Hindlimb muscle (tissue), 1 donor: Measurements from ENCODE around the gene KCNN1. TPM values are rescaled to one million over a fixed set of nuclear protein-coding genes. Genes with fewer than 3 reads are reported as not detected.
A peak's percentile ranks its signal among the peaks of the same experiment; 100 is the strongest.

Experiments used
- DNase-seq: peaks from one replicate; pipeline ENCODE4 v3.0.0-alpha.2; 2013
- polyA plus RNA-seq: library from polyadenylated mRNA; unstranded; fragments of 120-200 nt; gene quantifications from one replicate; pipeline ENCODE4 v1.2.1, GENCODE V29; 2013; ENCODE audit not compliant: insufficient read length

Gene KCNN1
- polyA plus RNA-seq, 1 donor, result 0.63 TPM

DNA sequence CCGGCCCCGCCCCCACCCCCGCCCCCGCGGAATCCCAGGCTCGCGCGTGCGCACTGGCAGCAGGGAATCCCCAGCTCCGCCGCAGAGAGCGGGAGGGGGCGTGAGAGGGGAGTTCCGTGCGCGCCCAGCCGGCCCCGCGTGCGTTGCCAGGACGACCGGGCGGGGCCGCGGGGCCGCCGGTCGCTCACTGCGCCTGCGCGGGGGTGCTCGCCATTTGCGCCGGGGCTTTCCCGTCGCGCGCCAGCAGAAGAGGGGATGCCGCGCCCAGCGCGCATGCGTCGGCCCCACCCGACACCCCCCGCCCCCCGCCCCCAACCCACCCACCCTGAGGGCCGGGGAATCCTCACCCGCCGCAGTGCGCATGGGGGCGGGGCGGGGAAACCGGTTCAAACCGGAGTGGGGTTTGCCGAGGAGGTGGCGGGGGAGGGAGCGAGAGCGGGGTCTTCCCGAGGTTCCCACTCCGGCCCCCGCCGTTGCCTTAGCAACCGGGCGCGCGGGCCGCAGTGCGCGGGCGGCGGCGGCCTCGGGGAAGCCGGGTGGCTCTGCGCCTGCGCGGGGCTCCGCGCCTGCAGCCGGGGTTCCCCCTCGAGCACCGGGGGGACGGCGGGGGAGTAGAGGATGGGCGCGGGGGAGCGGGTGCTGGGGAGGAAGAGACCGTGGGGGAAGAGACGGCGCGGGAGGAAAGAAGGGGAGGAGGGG, 18.9 kb upstream of the KCNN1 start:
- DNase-seq, result peak; percentile 98

DNA sequence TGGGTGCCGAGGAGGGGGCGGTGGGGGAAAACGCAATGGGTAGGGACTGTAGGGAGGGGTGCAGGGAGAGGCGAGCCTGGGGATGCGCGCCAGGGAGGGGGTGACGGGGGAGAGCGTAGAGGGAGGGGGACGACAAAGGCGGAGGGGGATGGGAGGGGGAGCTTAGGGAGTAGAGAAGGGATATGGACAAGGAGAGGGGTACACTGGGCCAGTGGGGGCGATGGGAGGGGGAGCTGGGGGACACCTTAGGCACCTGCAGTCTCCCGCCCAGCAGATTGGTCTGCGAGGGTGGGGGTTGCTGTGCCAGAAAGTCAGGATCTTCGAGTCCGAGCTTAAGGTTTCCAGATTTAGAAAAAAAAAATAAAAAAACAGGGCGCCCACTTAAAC, 18.4 kb upstream of the KCNN1 start:
- DNase-seq, result no peak

DNA sequence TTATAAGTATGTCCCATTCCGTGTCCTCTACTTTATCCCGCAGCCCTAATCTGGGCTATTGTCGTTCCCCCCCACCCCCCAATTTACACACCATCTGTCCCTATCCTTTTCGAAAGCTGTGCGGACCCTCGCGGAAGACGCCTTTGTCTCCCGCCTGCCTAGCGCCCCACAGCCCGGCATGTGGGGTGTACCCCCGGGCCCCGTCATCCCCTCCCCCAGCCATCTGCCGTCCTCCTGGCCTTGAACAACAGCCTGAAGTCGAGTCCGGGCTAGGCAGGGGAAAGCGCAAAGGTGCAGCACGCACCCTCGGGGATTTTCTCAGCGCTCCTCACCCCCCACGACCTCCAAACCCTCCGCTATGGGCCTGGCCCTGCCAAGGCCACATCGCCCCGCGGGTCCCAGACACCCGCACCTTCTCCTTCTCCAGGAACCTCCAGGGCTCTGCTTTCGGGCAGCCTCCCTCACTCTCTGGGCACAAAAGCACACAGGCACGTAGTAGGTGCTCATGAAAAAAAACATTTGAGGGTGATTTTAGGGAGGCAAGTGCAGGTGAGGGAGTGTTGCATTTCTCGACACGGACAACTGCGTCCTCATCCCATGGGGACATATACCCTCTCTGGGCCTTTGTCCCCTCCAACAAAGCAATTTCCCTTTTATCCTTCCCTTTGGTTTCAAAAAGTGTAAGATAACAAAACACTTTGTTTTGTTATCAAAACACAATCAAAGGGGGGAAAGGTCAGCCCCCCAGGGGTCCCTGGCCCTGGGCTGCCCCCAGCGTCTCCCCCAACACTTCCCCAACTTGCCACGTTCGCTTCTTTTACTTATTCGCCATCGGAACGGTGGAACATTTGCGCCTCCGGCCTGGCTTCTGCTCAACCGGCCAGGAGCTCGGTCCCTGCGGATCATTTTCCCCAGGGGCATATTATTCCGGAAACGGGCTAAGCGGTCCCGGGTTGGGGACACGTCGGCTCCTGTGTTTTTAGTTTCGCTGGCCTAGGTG, 17.7 kb upstream of the KCNN1 start:
- DNase-seq, result no peak

DNA sequence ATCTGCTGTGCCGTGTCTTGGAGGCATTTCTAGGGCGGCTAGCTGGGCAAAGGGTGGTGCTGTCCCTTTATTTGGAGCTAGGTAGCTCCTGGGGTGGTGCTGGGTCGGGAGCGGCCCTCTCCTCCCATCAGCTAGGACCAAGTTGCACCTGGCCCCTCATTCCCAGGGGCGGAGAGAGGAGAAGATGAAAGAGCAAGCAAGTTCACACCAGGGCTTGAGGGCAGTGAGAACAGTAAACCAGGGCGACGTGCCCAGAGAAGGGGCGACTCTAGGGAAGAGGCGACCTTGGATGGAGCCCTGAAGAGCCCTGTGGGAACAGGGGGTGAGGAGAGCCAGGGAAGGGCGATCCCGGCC, 17.0 kb upstream of the KCNN1 start:
- DNase-seq, result no peak

DNA sequence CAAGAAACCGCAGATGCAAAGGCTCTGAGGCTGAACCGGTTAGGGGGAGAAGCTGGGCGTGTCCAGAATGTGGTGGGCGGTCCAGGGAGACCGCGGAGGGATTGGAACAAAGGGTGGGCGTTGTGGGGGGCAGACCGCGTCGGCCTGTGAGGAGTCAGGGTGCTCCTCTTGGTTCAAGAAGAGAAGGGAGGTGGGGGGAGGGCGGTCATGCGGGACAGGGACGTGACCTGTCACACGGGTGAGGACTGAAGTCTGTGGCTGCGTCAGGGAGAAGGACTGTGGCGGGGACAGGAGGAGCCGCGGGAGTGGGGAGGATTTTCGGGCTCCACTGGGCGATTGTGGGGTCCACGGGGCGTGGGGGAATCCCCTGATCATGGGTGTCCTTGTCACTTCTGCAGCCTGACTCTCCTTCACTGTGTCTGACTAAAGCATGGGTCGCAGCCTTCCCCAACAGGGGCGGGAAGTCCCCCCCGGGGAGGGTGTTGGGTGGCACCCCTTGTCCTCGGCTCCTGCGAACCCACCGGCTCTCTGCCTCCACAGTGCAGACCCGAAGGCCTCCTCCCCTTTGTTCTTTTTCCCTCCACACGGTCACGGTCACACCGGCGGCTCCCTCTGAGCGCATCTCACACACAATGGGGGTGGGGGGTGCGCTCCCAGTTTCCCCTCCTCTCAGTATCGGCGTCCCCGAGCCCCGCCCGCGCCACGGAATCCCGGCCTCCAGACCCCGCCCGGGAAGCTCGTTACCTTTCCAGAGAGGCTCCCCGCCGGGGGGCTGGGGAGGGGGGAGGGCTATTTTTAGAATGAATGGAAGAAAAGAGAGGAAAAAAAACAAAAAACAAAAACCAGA, 16.4 kb upstream of the KCNN1 start:
- no peak for DNase-seq

DNA sequence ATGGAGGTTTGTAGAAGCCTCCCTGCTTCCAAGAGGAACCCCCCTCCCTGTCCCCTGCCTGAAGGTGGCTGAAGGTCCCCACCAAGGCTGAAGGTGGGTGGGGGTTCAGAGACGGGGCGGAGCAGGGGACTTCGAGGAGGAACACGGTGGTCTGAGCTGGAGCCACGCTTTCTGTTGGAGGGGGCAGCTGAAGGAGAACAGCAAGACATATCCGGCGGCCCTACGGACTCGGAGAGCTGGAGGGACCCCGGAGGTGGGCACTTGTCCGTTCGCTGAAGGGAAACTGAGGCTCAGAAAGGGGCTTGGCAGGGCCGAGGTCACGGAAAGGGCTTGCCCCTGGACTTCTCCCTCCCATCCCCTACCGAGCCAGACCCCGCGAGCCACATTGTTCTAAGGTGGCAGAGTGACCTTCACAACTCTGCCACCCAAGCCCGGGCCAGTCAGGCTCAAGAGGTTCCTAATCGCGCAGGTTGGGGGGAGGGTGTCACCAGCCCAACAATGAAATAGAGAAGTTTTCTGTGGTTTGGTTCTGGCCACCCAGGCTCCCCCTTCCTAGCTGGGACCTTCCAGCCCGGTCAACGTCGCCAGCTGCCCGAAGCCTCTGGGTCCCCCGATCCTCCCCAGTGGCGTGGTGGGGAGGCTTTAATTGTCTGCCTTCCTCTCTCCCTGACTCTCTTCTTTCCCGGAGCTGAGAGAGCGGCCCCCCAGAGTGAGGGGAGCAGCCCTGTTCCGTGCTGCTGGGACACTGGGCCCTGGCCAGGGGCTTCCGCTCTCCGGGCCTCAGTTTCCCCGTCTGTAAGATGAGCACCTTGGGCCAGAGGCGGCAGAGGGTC, 15.5 kb upstream of the KCNN1 start:
- DNase-seq, result no peak

- DNase-seq, result no peak
Observed at GRCh38 chr19:17951990-17952976, 14.6 kb upstream of the KCNN1 start.

DNA sequence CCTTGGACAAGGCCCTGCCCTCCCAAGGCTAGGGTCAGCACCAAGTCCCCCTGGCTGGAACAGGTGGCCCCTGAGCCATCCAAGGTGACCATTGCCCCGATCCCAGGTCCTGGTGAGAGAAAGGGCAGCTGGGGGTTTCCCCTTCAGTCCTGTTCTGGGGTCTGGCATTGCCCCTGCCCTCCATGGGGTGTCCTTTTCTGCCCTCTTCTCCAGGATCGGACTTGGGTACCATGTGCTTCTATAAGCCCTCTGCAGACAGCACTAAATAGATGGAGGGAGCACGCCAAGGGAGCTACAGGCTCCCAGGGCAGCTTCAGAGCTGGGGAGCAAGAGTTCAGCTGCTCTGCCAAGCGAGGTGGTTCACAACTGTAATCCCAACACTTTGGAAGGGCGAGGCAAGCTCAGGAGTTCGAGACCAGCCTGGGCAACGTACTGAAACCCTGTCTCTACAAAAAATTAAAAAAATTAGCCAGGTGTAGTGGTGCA, 13.5 kb upstream of the KCNN1 start:
- no peak for DNase-seq

DNA sequence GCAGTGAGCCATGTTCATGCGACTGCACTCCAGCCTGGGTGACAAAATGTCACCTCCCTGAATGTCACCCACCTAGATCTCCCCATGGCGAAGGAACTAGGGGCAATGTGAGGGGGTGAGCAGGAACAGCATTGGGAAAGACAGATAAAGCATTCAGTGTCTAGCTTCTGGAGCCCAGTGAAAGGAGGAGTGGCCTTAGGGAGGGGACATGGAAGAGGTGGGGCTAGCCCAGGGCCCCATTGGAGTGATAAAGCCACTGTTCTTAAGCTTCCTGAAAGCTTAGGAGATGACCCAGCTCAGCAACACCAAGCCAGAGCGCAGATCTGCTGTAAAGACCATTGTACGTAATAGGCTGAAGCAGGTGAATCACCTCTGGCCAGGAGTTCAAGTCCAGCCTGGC, 13.0 kb upstream of the KCNN1 start:
- DNase-seq, result no peak

GRCh38 chr19:17954401-17954800, 12.5 kb upstream of the KCNN1 start:
- DNase-seq, result no peak

- no peak for DNase-seq
Observed at GRCh38 chr19:17957149-17957849, 9.6 kb upstream of the KCNN1 start.

GRCh38 chr19:17957885-17958284, 9.0 kb upstream of the KCNN1 start:
- DNase-seq, result no peak

DNA sequence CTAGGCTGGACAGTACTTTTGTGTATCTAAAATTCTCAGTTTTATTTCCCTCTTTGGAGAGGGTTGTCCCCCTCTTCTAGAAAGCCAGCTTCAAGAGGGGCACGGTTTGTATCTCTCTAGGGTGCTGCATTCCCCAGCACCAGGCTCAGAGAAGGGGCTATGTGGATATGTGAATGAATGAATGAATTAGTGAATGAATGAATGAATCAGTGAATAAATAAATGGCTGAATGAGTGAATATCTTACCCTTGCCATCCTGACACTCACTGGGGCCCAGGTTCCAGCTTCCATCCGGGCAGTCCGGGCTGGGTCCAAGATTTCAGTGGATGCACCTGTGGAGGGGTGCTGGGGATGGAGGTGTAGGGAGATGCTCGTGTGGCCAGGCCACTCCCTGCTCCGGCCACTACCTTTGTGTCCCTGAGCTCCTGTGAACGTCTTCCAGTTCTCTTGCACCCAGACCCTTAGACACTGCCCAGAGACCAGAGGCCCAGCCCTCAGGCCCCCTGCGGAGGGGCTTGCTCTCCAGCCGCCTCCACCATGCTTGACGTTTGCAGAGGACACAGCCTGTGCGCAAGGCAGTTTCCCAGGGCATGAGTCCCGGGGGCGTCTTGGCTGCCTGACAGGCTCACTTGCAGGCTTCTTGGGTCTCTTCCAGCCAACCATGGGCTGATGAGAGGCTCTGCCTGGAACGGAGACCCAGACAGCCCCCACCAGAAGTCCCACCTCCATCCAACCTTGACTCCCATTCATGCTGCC, 2.8 kb upstream of the KCNN1 start:
- no peak for DNase-seq

- DNase-seq, result no peak
Observed at GRCh38 chr19:17965370-17966128, 1.4 kb upstream of the KCNN1 start.

- no peak for DNase-seq
Observed at GRCh38 chr19:17966129-17966483, 801 bp upstream of the KCNN1 start.

DNA sequence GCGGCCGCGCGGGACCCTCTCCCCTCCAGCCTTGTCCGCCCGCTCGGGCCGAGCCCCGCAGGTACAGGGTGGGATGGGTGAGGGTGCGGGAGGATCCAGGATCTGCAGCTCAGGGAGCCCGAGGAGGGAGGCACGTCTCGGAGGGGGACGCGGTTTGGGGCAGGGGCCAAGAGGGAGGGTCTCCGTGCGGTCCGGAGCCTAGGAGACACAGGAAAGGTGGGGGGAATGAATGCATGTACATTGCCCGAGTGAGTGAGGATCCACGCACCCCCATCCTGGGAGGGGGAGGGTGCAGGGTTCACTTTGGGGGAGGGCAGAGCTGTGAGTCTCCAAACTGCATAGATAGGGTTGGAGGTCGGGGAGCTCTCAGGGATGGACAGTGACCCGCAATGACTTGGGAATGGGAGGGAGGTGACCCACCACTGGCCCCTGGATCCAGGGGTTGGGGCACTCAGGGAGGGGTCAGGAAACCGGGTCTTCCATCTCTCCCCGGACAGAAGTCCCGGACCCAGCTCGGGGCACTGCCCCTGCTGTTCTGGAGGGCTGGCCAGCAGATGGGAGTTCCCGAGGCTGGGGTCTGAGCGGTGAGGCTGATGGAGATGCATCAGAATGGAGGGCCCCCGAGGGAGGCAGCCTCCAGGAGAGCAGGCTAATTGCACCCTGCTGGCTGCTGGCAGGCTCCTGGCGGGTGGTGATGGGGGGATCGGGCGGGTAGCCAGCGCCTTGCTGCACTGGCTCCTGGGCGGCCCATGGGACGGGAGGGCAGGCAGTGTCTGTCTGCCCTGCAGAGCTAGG, 547 bp downstream of the KCNN1 start:
- DNase-seq, result no peak

GRCh38 chr19:17968362-17968761, 1.5 kb downstream of the KCNN1 start:
- no peak for DNase-seq
